SH-SY5Y (cell line): ENCODE results near the gene DLGAP1.

Experiments
- GATA2 ChIP-seq: IDR thresholded peaks from 2 replicates; pipeline ENCODE4 v1.6.1; 2011; ENCODE audit warnings: mild to moderate bottlenecking, low read depth, low read length
- GATA3 ChIP-seq: IDR thresholded peaks from 2 replicates; pipeline ENCODE4 v1.6.1; 2011; ENCODE audit warnings: low read depth, mild to moderate bottlenecking, low read length, moderate library complexity

Gene DLGAP1

GRCh38 chr18:4204438-4204720, 250.7 kb downstream of the DLGAP1 start:
- no peak for TF ChIP-seq GATA3

- TF ChIP-seq GATA2 (no peak), GATA3 (no peak)
Observed at GRCh38 chr18:4203568-4204437, 251.3 kb downstream of the DLGAP1 start.

- TF ChIP-seq GATA2: no peak
- TF ChIP-seq GATA3: no peak
Observed at GRCh38 chr18:4200399-4200798, 254.7 kb downstream of the DLGAP1 start.

- TF ChIP-seq GATA3 (no peak), GATA2 (no peak)
Observed at GRCh38 chr18:4198956-4199355, 256.2 kb downstream of the DLGAP1 start.

- no peak for TF ChIP-seq GATA2
- no peak for TF ChIP-seq GATA3
Observed at GRCh38 chr18:4196351-4196750, 258.8 kb downstream of the DLGAP1 start.

- no peak for TF ChIP-seq GATA2
- TF ChIP-seq GATA3: no peak
Observed at GRCh38 chr18:4193086-4193485, 262.0 kb downstream of the DLGAP1 start.

GRCh38 chr18:4181882-4182568, 273.1 kb downstream of the DLGAP1 start:
- TF ChIP-seq GATA3 (no peak), GATA2 (no peak)

- TF ChIP-seq GATA2 (no peak), GATA3 (no peak)
Observed at GRCh38 chr18:4181086-4181485, 274.0 kb downstream of the DLGAP1 start.

- TF ChIP-seq GATA2 (no peak), GATA3 (no peak)
Observed at GRCh38 chr18:4172196-4173100, 282.7 kb downstream of the DLGAP1 start.

GRCh38 chr18:4157352-4157751, 297.8 kb downstream of the DLGAP1 start:
- no peak for TF ChIP-seq GATA3
- no peak for TF ChIP-seq GATA2

- TF ChIP-seq GATA2 (no peak), GATA3 (no peak)
Observed at GRCh38 chr18:4146797-4147196, 308.3 kb downstream of the DLGAP1 start.

- TF ChIP-seq GATA3 (no peak), GATA2 (no peak)
Observed at GRCh38 chr18:4144201-4144600, 310.9 kb downstream of the DLGAP1 start.

GRCh38 chr18:4143585-4143984, 311.5 kb downstream of the DLGAP1 start:
- TF ChIP-seq GATA2 (no peak), GATA3 (no peak)

GRCh38 chr18:4142876-4143275, 312.2 kb downstream of the DLGAP1 start:
- TF ChIP-seq GATA2: no peak
- no peak for TF ChIP-seq GATA3
